ENCODE measurements around the gene ATXN7L3.

Gene ATXN7L3

GRCh38 chr17:44214896-44215295, 15.2 kb upstream of the ATXN7L3 start:
- TF ChIP-seq CTCF (IDR thresholded peaks at IDR 0.05): no peak

GRCh38 chr17:44214230-44214494, 14.5 kb upstream of the ATXN7L3 start:
- no peak for TF ChIP-seq CTCF (IDR thresholded peaks at IDR 0.05)

GRCh38 chr17:44213403-44214229, 13.9 kb upstream of the ATXN7L3 start:
- TF ChIP-seq CTCF (IDR thresholded peaks at IDR 0.05): no peak

GRCh38 chr17:44212507-44213402, 13.1 kb upstream of the ATXN7L3 start:
- no peak for TF ChIP-seq CTCF (IDR thresholded peaks at IDR 0.05)

- TF ChIP-seq CTCF (IDR thresholded peaks at IDR 0.05): no peak
Observed at GRCh38 chr17:44211281-44212265, 11.9 kb upstream of the ATXN7L3 start.

GRCh38 chr17:44210342-44211192, 10.9 kb upstream of the ATXN7L3 start:
- TF ChIP-seq CTCF (IDR thresholded peaks at IDR 0.05): no peak; the same call in 1 of the 2 replicates

Measured in LNCAP (cell line).